Mesothelial cell of epicardium (in vitro differentiated cells): ENCODE results near the gene MELK. TPM values are rescaled to one million over a fixed set of nuclear protein-coding genes. Genes with fewer than 3 reads are reported as not detected.

Experiments used
- DNase-seq, 2 experiments: peaks; one replicate each; pipeline ENCODE4 v3.0.0; 2021; ENCODE audit warnings: low spot score in 2 of 2; ENCODE audit not compliant: unreplicated experiment in 2 of 2
- H3K27ac Mint-ChIP-seq: 2 replicates; pipeline ENCODE4 v1.8.0; 2021; ENCODE audit warnings: mixed read lengths
- H3K27me3 Mint-ChIP-seq: 2 replicates; pipeline ENCODE4 v1.8.0; 2021; ENCODE audit warnings: low read depth, mixed read lengths
- H3K36me3 Mint-ChIP-seq: 2 replicates; pipeline ENCODE4 v1.8.0; 2021; ENCODE audit warnings: mixed read lengths
- H3K4me1 Mint-ChIP-seq: 2 replicates; pipeline ENCODE4 v1.8.0; 2021; ENCODE audit warnings: mixed read lengths
- H3K4me3 Mint-ChIP-seq: 2 replicates; pipeline ENCODE4 v1.8.0; 2021; ENCODE audit warnings: mild to moderate bottlenecking, moderate library complexity, mixed read lengths
- H3K9me3 Mint-ChIP-seq: 2 replicates; pipeline ENCODE4 v1.8.0; 2021; ENCODE audit warnings: mixed read lengths
- total RNA-seq: library from RNA; stranded (reverse); gene quantifications from 3 replicates; pipeline ENCODE4 v1.2.1, GENCODE V29; 2021
- TF ChIP-seq, protein P1 (sequence below): fragments of 200-600 bp; sonication (generic); IDR thresholded peaks from one replicate; pipeline ENCODE4 v1.5.0; 2021; ENCODE audit warnings: antibody characterized with exemption; ENCODE audit not compliant: unreplicated experiment

The MELK gene
- total RNA-seq, 1 donor from 2014 or later: 15.4 TPM

DNA sequence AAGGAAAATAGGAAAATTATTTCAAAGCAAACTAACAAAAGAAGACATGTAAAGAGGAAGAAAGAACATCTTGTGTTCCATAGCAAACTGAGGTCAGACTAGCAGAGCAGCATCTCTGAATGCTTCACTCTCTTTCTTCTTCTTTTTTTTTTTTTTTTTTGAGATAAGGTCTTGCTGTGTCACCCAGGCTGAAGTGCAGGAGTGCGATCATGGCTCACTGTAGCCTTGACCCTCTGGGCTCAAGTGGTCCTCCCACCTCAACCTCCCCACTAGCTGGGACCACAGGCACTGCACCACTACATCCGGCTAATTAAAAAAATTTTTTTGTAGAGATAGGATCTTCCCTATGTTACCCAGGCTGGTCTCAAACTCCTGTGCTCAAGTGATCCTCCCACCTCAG, 36.6 kb downstream of the MELK start:
- Mint-ChIP-seq H3K27ac (no peak overlapping the region), H3K9me3 (no peaks in the 10 kb centered on the region), H3K4me1 (no peaks in the 10 kb centered on the region), H3K36me3 (peaks cover 19% of the 10 kb centered on the region), H3K27me3 (no peaks in the 10 kb centered on the region), H3K4me3 (no peak overlapping the region)
- TF ChIP-seq, protein P1, sequence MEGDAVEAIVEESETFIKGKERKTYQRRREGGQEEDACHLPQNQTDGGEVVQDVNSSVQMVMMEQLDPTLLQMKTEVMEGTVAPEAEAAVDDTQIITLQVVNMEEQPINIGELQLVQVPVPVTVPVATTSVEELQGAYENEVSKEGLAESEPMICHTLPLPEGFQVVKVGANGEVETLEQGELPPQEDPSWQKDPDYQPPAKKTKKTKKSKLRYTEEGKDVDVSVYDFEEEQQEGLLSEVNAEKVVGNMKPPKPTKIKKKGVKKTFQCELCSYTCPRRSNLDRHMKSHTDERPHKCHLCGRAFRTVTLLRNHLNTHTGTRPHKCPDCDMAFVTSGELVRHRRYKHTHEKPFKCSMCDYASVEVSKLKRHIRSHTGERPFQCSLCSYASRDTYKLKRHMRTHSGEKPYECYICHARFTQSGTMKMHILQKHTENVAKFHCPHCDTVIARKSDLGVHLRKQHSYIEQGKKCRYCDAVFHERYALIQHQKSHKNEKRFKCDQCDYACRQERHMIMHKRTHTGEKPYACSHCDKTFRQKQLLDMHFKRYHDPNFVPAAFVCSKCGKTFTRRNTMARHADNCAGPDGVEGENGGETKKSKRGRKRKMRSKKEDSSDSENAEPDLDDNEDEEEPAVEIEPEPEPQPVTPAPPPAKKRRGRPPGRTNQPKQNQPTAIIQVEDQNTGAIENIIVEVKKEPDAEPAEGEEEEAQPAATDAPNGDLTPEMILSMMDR: no peak
- DNase-seq: no peak

DNA sequence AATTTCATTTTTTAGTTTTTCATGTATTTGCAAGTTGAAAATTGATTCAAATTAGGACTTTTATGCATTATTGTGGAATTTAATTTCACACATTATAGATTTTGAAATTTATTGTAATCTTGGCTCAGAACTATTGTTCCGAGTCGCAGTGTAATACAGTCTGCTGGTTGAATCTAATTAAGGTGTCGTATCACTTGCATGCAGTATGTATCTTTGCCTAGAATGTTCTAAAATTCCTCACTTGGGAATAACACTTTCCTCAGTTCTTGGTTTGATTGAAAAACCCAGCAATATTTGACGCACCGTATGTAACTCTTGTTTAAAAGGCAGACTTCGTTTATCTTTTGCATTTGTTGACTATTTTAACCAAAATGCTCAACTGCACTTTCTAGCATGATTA, 49.4 kb downstream of the MELK start:
- H3K4me3 Mint-ChIP-seq: no peak overlapping the region
- peaks cover 3% of the 10 kb centered on the region for H3K36me3 Mint-ChIP-seq
- no peaks in the 10 kb centered on the region for H3K9me3 Mint-ChIP-seq
- no peaks in the 10 kb centered on the region for H3K27me3 Mint-ChIP-seq
- TF ChIP-seq, protein P1: no peak
- DNase-seq: no peak
- no peaks in the 10 kb centered on the region for H3K4me1 Mint-ChIP-seq
- H3K27ac Mint-ChIP-seq: no peak overlapping the region

DNA sequence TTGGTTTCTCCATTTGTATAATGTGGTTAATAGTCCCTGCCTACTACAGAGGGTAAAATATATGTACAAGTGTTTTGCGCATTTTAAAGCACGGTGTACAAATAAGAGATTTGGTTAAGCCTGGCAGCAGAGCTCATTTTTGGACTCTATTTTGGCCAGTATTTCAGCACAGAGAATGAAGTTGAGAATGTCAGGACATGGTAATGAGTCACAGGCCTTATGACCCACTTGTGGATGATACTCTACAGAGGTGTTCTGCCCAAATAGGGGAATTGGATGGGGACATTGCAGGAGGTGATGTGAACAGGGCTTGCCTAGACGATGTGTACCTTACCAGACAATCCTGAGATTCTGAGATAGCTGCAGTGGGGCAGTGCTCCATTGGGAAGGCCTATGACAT, 50.6 kb downstream of the MELK start:
- Mint-ChIP-seq H3K9me3 (no peaks in the 10 kb centered on the region), H3K4me3 (no peak overlapping the region), H3K36me3 (no peaks in the 10 kb centered on the region), H3K4me1 (no peaks in the 10 kb centered on the region), H3K27me3 (no peaks in the 10 kb centered on the region), H3K27ac (no peak overlapping the region)
- TF ChIP-seq, protein P1: no peak
- DNase-seq: no peak

DNA sequence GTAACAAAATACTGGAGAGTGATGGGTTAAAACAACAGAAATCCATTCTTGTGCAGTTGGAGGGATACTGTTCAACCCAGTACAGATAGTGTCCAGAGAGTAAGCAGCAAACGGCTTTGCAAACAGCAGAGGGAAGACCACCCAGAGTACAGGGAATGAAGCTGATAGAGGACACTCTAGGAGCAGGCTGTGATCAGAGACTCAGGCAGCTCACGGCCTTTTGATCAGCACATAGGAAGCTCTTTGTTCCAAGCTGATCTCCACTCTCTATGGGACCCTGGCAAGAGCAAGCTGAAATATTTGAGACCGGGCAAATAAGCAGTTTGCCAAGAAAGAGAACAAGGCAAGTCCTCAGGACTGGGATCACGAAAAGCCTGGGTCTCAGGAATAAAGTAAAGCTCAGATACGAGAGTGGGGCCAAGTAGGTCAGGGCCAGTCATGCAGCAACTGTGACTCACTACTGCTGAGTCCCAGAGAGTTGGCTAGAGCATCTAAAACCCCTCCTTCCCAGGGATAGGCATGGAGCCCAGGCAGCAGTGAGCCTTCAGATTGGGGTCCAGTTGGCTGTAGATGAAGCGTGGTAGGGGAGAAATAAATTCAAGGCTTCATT, 52.4 kb downstream of the MELK start:
- TF ChIP-seq, protein P1: no peak
- peaks cover 2% of the 10 kb centered on the region for H3K36me3 Mint-ChIP-seq
- H3K27ac Mint-ChIP-seq: no peak overlapping the region
- DNase-seq: no peak
- no peak overlapping the region for H3K4me3 Mint-ChIP-seq
- H3K4me1 Mint-ChIP-seq: no peaks in the 10 kb centered on the region
- H3K27me3 Mint-ChIP-seq: no peaks in the 10 kb centered on the region
- no peaks in the 10 kb centered on the region for H3K9me3 Mint-ChIP-seq

DNA sequence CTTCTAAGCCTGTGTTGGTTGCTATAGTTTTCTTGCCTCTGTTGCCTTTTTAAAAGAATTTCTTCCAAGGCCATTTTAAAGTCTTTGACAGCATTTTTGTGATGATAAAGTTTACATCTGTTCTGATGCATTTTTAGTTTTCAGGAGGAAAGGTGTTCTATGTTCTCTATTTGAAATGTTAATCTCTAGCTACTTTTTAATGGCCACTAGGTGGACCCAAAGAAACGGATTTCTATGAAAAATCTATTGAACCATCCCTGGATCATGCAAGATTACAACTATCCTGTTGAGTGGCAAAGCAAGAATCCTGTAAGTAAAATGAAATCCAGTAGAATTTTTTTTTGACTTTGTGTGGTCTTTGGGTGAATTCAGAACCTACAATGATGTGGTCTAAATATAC, 60.2 kb downstream of the MELK start:
- H3K27ac Mint-ChIP-seq: no peak overlapping the region
- TF ChIP-seq, protein P1: peak; percentile 67
- H3K36me3 Mint-ChIP-seq: peaks cover 2% of the 10 kb centered on the region
- no peaks in the 10 kb centered on the region for H3K9me3 Mint-ChIP-seq
- DNase-seq: no peak
- H3K4me1 Mint-ChIP-seq: no peaks in the 10 kb centered on the region
- H3K27me3 Mint-ChIP-seq: no peaks in the 10 kb centered on the region
- no peak overlapping the region for H3K4me3 Mint-ChIP-seq
